NCI-H2196 (cell line): ENCODE results near the gene BGLAP.

Experiments
- DNase-seq: peaks from one replicate; lab custom pipeline; 2025; ENCODE audit not compliant: unreplicated experiment; lab: John Stamatoyannopoulos, UW

Gene BGLAP

DNA sequence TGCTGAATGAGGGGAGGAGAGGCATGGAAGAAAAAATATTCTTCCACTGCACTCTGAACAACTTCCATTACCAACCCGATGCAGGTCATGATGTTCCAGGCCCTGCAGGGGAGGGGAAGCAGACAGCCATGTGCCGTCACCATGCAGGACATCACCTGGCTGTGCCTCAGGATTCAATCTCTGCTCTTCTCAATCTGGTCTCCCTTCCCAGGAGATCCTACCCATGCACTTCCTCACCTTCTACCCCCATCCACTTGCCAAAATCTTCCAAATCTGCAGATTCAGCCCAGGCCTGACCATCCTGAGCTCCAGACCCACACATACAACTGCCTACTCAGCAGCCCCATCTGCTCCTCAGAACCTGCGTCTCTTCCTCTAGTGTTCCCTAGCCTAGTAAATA is 11.7 kb downstream of the BGLAP start:
- DNase-seq: no peak

DNA sequence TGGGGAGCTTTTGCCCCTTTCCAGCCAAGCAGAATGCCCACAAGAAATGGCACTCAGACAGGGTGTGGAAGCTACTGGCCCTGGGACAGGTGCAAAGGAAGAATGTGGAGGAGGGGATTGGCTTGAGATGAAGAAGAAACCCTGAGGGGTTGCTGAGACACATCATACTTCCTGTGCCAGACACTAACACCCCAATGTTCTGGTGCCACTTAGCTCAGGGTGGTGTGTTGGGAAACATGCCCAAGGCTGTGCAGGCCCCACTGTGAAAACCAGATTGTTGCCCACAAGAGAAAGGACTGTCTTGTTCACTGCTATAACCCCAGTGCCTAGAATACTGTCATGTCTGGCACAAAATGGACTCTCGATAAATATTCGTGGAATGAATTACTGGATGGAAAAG is 15.7 kb downstream of the BGLAP start:
- no peak for DNase-seq

DNA sequence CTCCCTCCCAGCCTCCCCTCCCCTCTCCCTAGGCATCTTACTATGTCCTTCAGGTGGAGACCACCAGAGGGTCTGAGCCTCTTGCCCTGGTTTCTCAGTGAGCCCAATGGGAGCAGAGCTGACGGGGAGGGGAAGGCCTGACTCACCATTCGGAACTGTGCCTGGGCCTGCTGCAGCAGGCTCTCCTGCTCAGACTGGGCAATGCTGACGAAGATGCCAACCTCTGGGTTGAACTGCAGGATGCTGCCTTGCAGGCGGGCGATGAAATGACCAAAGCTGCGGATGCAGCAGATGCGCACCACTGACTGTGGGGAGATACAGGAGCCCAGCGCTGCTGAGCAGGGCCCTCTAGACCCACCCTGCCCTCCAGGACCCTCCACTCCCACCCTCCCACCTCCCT is 16.9 kb downstream of the BGLAP start:
- no peak for DNase-seq

DNA sequence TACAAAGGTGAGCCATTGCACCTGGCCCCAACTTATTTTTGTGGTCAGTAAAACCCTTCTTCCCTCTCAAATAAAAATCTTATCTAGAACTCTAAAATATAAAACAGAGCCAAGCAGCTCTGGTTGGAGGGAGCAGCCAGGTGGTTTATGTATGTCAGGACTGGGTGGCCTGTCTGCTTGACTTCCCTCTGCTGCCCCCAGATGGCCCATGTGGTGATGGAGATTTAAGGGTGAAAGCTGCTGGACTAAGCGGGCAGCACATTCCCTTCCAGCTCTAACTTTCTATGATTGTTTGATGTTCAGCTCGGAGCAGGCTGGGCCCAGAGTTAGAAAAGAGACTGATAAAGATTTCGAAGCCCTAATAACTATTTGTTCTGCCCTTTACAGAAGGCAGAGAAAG is 17.8 kb downstream of the BGLAP start:
- peak; percentile 15 for DNase-seq

DNA sequence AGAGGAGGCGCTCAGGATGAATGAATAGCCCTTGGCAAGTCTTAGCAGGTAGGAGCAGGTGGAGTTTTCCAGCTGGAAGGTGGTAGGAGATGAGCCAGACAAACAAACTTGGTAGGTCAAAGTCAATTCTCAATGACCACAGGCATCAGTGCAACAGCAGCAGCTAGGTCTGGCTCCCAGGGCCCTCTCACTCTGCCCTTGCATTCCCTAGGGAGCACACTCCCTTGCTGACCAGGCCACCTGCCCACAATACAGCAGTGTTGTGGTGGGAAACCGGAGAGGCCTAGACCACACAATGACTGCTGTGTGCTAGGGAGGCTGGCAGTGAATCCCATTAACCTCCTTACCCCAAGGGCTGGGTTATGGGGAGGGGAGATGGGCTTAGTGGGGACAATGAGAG is 18.9 kb downstream of the BGLAP start:
- DNase-seq: peak; percentile 28

DNA sequence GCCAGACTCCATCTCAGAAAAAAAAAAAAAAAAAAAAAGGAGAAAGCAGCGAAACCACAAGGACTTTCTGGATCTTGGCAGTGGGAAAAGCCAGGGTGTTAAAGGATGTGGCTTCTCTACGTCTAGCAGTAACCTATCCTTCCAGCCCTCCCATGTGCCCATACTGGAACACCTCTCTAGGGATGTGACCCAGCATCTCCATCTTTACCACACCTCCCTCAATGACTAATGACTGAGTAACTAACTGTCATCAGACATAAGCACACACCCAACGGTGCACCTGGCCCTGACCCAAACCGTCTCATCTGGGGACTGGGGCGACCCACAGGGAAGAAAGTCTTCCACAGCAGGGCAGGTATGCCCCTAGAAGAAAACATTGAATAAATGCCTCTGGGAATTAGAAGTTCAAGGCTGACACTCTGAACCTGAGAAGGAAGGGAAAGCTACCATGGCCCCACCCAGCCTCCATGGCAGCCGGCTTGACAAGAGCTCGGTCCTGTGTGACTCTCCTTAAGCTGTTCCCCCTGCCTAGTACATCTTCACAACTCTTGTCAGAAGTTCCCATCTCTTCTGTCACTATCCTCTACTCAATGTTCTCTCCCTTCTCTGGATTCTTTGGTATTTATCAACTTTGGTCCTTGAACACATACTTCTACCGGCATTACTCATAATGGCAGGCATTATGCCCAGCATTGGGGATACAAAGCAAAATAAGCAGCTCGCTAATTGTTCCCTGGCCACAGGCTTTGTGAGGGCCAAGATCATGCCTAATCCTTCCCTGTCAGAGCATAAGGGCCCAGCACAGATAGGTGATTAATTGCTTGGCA is 20.7 kb downstream of the BGLAP start:
- DNase-seq: no peak

DNA sequence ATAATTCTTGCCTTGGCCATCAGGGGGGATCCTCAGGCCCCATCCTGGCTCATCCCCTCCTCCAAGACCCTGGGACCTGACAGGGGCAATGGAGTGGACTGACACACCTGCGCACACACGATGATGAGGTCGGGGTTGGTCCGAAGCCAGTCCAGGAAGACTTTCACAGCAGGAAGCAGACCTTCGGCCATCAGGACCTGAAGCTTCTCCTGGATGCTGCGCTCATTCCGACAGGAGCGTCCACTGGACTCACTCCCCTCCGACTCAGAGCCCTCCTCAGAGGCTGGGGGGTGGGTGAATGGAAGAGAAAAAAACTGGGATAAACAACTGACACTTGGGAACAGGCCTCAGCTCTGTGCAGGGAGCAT is 21.3 kb downstream of the BGLAP start:
- no peak for DNase-seq

DNA sequence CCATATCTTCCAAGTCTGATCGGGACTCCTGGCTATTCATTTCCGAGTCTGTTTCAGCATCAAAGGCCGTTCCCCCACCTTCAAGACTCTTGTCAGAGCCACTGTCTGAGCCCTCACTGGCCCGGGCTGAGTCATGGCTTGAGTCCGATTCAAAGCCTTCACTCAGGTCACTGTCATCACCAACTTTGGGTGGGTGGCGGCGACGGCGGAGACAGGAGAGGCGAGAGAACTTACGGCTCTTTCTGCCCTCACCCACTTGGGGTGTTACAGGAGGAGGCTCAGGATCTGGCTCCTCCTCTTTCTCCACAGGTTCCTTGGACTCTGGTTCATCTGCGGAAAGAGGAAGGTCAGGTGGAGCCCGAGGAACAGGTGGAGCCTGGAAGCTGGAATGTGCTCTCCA is 24.1 kb downstream of the BGLAP start:
- DNase-seq: no peak

DNA sequence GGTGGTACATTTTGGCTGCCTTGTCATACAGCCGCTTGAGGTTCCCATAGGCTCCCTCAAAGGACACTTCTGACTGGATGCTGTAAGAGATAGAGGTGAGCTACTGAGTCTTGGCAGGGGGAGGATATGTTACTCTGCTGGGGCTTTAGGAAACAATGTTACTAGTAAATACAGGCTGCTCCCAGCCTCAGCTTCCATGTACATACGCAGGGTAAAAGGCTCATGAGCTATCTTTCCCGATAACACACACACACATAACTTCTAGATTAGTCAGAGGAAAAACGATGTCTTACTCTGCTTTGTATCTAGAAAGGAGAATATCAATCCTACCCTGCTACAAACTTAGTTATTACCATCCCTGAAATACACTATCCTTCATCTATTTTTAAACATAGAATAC is 26.4 kb downstream of the BGLAP start:
- no peak for DNase-seq

DNA sequence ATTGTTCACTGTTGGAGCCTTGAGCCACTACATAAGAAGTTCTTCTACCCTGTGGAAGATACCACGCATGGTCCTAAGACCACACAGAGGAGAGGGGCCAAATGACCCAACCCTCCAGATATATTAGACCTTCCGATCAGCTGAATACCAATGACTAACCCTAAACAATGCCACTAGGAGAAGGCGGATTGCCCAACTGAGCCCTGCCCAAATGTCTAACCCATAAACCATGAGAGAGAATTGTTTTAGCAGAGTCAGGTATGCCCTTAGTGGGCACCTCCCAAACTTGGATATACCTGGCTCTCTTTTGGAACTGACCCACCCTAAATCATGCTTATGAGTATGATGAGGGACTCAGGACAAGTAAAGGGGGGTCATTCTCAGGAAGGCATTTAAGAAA is 28.3 kb downstream of the BGLAP start:
- no peak for DNase-seq

DNA sequence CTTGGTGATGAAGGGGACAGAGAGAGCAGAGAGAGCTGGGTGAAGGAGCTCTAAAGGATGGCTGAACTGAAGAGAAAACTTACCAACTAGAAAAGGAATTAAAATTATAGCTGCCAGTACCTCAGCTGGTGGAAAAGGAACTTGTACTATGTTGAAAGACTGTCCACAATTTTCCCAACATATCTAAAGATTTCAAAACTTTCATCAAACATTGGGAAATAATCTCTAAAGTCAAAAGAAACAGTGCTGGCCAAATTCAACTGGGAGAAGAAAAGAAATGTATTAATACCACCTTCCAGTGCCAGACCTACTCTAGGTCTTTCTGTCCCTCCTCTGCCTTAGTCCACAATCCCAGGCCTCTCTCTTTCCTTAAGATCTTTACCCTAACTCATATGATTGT is 34.5 kb downstream of the BGLAP start:
- no peak for DNase-seq

DNA sequence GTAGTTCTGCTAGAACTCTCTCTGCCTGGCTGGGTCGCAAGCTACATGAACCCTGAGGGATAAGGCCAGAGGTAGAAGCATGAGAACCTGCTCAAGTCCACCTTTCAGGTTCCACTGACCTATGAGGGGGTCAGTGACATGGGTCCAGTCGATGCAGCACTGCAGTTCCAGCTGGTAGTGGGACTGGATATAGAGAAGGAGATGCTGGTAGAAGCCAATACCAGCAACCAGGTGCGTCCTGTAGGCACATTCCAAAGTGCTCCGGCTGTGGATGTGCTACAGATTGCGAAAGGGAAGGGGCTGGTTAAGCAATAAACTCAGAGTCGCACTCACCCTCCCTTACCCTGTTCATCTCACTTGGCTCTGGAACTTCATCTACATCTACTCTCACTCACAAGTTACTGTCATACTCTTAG is 35.0 kb downstream of the BGLAP start:
- DNase-seq: no peak

DNA sequence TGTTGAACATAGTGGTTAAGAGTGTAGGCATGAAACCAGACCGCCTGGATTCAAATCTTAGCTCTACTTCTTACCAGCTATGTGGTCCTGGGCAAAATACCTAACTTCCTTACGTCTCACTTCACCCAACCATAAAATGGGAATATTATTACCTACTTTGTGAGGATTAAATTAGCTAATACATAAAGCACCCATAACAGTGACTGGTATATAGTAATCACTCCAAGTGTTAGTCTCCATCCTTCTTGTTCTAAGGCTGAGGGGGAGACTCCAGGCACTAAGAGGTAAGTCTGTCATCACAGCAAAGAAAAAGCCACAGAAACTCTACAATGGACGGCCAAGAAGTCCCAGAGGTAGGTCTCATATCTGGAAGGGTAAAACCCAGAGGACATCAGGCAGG is 37.9 kb downstream of the BGLAP start:
- no peak for DNase-seq

DNA sequence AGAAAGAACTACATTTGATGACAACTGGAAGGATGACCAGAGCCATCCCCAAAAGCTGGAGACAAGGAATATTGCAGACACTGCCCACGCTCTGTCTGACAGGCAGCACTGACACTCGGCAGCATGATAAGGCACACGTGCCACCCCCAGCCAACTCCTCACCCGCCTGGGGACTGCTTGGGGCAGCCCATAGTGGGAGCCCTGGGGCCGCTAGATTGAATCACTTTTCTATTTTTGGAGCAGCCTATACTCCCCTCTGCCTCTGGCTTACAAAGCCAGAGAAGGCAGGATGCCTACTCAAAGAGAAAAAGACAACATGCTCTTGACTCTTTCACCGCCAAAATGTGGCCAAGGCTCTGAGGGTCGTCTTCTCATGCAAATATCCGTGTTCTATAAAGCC is 39.3 kb downstream of the BGLAP start:
- no peak for DNase-seq

DNA sequence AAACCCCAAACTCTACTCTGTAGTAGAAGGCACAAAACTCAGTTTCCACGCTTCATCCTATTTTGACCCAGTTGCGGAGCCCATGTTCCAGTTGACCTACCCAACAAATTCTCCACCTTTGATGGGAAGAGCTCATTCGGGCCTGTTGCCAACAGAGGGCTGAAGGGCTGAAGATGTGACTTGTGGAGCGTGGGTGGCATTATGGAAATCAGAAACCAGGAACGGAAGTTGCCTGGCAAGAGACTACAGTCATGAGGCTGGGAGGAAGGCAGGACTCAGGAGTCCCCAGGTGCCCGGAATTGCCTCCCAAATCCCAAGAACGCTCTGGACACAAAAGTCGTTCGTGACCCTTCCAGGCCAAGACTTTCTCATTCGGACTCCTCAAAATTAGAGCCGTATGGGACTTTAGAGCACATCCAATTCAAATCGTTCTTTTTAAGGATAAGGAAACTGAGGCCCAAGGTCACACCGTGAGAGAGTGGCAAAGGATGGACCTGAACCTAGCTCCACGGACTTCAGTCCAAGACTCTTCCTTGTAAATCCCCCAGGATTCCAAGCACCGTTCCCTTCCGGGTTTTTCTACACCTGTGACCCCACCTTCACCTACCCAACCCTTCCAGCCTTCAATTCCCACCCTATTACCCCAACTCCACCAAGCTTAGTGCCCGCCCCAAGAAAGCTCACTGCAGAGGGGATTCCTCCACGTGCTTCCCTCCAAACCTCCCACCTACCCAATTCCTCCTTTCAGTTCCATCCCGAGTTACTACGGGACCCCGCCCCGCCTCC is 39.9 kb downstream of the BGLAP start:
- DNase-seq: peak; percentile 28

DNA sequence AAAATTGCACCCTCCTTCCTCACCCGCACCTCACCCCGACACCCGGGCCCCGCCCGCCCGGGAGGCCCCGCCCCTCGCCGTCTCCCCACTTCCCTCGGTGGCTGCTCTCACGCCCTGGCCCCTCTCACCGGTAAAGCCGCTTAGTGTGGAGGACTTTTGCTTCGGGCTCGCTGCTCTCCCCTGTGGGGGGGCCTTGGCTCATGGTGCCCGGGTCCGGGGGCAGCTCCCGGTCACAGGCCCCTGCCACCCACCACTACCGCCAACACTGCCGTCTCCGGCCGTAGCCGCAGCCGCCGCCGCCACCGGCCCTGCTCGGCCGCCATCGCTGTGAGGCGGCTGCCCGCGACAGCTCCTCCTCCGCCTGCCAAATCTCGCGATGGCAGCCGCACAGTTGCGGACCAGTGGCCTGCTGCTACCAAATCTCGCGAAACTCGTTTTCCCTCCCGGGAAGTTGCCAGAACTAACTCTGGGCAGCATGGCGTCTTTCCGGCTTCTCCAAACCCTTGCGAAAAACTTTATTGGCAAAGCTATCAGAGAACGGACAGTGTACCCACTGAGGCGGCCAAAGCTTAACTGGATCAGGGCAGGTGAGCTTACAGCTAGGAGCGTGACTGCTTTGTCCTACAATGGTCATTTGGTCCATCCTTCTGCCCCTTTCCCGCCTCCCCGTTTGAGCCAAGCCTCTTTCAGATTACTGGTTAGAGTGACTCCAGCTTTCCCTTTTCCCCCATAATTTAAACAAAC is 40.7 kb downstream of the BGLAP start, which contains the start of gene SMG5:
Gene SMG5 (minus strand): TSS at position 347 of the 744 bp plus-strand sequence. CDS start 145 bp downstream, at position 202.
- peak; percentile 99 for DNase-seq

DNA sequence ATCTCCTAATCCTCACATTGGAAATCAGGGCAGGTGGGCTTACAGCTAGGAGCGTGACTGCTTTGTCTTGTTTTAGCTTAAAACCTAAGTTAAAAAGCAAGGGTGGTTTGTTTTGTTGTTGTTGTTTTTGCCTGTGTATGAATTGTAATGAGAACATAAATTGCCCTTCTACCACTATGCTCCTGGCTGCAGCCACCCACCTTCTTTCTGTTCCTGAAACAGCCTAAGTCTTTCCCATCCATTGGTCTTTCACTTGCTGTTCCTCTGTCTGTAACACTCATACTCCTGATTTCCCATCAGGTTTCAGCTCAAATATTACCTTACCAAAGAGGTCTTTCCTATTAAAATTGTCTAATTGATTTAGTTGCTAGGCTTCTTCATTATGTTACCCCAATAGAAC is 41.5 kb downstream of the BGLAP start:
- no peak for DNase-seq

DNA sequence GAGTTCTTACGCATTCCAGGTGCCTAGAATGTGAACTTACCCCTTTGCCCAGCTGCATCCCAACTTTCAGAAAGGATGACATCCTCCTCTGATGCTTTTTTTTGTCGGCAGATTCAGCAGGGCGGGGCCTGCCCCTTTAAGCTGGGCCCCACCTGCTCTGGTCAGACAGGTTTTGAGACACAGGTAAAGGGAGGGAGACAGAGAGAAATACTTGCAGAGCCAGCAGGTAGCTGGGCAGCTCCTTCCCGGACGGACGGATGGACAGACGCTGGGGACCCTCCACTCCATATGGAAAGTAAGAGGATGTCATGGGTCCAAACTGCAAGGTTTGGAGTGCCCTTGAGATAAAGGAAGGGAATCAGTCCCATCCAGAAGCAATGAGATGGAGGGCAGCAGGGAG is 42.1 kb downstream of the BGLAP start, which contains the start of gene TMEM79:
Gene TMEM79 (plus strand): TSS at position 214 of the 400 bp plus-strand sequence. CDS start 902 bp downstream, outside the sequence.
- DNase-seq: no peak

DNA sequence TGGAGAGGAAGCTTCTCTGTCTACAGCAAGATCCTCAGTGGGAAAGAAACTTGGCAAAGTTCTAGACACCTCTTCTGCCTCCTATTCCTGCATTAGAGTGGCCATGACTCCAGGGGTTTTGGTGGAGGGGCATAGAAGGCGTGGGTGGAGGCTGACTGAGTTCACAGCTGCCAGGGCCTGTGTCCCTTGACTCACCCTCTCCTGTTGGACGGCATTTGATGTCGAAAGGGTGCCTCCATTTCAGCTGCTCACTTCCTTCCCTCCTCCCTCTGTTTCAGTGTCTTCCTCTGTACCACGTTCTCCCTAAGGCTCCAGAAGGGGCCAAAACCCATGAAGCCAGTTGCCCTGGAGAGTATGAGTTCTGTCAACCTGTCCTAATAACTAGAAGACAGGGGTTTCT is 42.8 kb downstream of the BGLAP start:
- DNase-seq: no peak

DNA sequence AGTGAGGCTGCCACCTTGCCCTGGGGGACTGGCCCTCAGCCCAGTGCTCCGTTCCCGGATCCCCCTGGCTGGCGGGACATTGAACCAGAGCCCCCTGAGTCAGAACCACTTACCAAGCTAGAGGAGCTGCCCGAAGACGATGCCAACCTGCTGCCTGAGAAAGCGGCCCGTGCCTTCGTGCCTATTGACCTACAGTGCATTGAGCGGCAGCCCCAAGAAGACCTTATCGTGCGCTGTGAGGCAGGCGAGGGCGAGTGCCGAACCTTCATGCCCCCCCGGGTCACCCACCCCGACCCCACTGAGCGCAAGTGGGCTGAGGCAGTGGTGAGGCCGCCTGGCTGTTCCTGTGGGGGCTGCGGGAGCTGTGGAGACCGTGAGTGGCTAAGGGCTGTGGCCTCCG is 43.5 kb downstream of the BGLAP start:
- DNase-seq: no peak

DNA sequence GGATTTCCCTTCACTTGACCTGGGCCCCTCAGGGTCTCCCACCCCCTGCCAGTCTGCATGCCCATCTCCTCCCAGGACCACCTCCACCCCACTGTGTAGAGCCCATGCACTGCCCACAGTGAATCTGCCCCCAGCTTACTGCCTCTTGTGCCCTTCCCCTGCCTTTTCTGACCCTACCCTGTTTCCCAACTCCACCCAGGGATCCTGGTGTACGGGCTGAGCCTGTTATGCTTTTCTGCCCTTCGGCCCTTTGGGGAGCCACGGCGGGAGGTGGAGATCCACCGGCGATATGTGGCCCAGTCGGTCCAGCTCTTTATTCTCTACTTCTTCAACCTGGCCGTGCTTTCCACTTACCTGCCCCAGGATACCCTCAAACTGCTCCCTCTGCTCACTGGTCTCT is 44.1 kb downstream of the BGLAP start:
- DNase-seq: no peak

DNA sequence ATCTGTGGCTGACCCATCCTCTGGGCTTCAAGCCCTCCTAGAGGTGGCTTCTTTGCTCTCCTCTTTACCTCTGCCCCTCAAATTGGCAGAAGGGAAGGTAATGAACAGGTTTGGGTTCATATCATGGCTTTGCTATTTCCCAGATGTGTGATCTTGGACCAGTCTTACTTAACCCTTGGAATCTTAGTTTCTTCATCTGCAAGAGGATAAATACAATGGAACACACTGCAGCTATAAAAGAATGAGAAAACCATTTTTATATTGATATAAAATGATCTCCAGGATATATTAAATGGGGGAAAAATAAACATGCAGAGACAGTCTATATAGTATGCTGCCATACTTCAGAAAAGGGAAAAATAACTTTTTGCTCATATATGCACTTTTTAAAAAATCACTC is 47.9 kb downstream of the BGLAP start:
- no peak for DNase-seq
